Measurements from ENCODE around the gene CHIC1.
"Not testable (repeated sequence)": the region's sequence is repeated elsewhere in the genome, so short reads cannot be mapped to it uniquely, and the experiment has no call there.

The CHIC1 gene

GRCh38 chrX:73562984-73563737 lies at the start of gene CHIC1:
CHIC1 (plus strand) TSS chrX:73563197; CDS start chrX:73563285, 88 bp downstream.
- no peak for DNase-seq (ENCODE audit: low read depth)
- TF ChIP-seq MAX (IDR thresholded peaks at IDR 0.05; ENCODE audit: low read depth, low read length) (no peak), POLR2A (IDR thresholded peaks at IDR 0.05; ENCODE audit: extremely low read depth, insufficient read length) (no peak), MYC (IDR thresholded peaks at IDR 0.05; ENCODE audit: low read depth, low read length) (no peak), CTCF (IDR thresholded peaks at IDR 0.05; ENCODE audit: low read depth, low read length) (no peak)
- no peak within 1 kb of the TSS for H3K4me3 ChIP-seq (ENCODE audit: low read depth, low read length)

GRCh38 chrX:73522823-73523222 lies 40.2 kb upstream of the CHIC1 start:
- not testable (repeated sequence) for DNase-seq (ENCODE audit: low read depth); H3K4me3 ChIP-seq (ENCODE audit: low read depth, low read length)

- no peak overlapping the region for H3K4me3 ChIP-seq (ENCODE audit: low read depth, low read length)
- DNase-seq (ENCODE audit: low read depth): no peak
- TF ChIP-seq CTCF (IDR thresholded peaks at IDR 0.05; ENCODE audit: low read depth, low read length) (no peak), MAX (IDR thresholded peaks at IDR 0.05; ENCODE audit: low read depth, low read length) (no peak), MYC (IDR thresholded peaks at IDR 0.05; ENCODE audit: low read depth, low read length) (no peak), POLR2A (IDR thresholded peaks at IDR 0.05; ENCODE audit: extremely low read depth, insufficient read length) (no peak)
Measured at GRCh38 chrX:73524906-73525305, 38.1 kb upstream of the CHIC1 start.

GRCh38 chrX:73525928-73526690 lies 36.9 kb upstream of the CHIC1 start:
- no peak for DNase-seq (ENCODE audit: low read depth)
- no peak for TF ChIP-seq CTCF (IDR thresholded peaks at IDR 0.05; ENCODE audit: low read depth, low read length)
- TF ChIP-seq POLR2A (IDR thresholded peaks at IDR 0.05; ENCODE audit: extremely low read depth, insufficient read length): no peak
- TF ChIP-seq MYC (IDR thresholded peaks at IDR 0.05; ENCODE audit: low read depth, low read length): no peak
- H3K4me3 ChIP-seq (ENCODE audit: low read depth, low read length): no peak overlapping the region

- H3K4me3 ChIP-seq (ENCODE audit: low read depth, low read length); DNase-seq (ENCODE audit: low read depth): not testable (repeated sequence)
Measured at GRCh38 chrX:73531655-73532054, 31.3 kb upstream of the CHIC1 start.

- H3K4me3 ChIP-seq (ENCODE audit: low read depth, low read length): no peak overlapping the region
- DNase-seq (ENCODE audit: low read depth): no peak
- TF ChIP-seq CTCF (IDR thresholded peaks at IDR 0.05; ENCODE audit: low read depth, low read length) (no peak), POLR2A (IDR thresholded peaks at IDR 0.05; ENCODE audit: extremely low read depth, insufficient read length) (no peak), MAX (IDR thresholded peaks at IDR 0.05; ENCODE audit: low read depth, low read length) (no peak), MYC (IDR thresholded peaks at IDR 0.05; ENCODE audit: low read depth, low read length) (no peak)
Measured at GRCh38 chrX:73556159-73556558, 6.8 kb upstream of the CHIC1 start.

- TF ChIP-seq MYC (IDR thresholded peaks at IDR 0.05; ENCODE audit: low read depth, low read length) (no peak), MAX (IDR thresholded peaks at IDR 0.05; ENCODE audit: low read depth, low read length) (no peak), POLR2A (IDR thresholded peaks at IDR 0.05; ENCODE audit: extremely low read depth, insufficient read length) (no peak)
- no peak for DNase-seq (ENCODE audit: low read depth)
- H3K4me3 ChIP-seq (ENCODE audit: low read depth, low read length): no peak overlapping the region
Measured at GRCh38 chrX:73561801-73562200, 1.2 kb upstream of the CHIC1 start.

Data from NB4 (cell line).